ENCODE measurements around the gene GPD2.

GRCh38 chr2:156399950-156400705, 36.1 kb upstream of the GPD2 start:
- no peak for TF ChIP-seq CTCF (optimal IDR thresholded peaks at IDR 0.05 in 1 of 3, IDR thresholded peaks at IDR 0.05 in 1 of 3, conservative IDR thresholded peaks at IDR 0.05 in 1 of 3; ENCODE audit: extremely low read depth in 1 of 3, insufficient read depth in 2 of 3, low read length in 3 of 3)
- TF ChIP-seq EZH2 (IDR thresholded peaks at IDR 0.05; ENCODE audit: low read length) = no peak

All from keratinocyte (primary cell).